ENCODE measurements around the gene LPP.

DNA sequence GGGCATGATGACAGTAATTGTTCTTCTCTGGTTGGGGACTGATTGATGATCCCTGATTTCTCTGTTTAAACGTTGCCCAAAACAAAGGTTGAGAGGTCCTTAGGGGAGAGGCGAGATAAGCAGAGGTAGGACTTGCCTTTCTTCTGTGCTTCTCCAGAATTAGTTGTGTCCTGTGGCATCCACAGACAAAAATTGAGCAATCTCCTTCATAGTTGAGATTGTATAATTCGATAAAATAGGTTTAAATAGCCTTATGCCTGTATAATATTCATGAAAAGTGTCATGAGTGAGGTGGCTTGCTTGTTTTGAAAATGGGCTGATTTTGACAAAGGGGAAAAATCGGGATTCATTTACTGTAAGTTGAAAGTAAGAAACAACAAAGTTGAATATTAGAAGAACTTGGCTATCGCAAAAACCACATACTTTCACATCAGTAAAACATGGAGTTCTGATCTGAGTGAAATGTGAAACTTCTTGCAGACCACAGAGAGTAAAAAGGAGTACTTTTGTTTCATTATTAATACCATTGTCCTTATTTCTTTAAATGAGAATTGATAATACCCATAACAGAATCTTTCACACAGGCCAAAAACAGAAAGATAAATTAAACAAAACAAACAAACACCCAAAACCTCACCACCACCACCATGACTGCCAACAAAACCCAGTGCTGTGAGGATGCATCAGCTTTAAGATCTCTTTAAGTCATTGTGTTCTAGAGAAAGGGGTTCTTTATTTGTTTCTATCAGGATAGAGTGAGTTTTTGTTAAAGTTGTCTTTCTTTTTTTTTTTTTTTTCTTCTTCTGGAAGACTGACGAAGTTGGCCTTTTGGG is 155.7 kb downstream of the LPP start:
- TF ChIP-seq, protein P1, sequence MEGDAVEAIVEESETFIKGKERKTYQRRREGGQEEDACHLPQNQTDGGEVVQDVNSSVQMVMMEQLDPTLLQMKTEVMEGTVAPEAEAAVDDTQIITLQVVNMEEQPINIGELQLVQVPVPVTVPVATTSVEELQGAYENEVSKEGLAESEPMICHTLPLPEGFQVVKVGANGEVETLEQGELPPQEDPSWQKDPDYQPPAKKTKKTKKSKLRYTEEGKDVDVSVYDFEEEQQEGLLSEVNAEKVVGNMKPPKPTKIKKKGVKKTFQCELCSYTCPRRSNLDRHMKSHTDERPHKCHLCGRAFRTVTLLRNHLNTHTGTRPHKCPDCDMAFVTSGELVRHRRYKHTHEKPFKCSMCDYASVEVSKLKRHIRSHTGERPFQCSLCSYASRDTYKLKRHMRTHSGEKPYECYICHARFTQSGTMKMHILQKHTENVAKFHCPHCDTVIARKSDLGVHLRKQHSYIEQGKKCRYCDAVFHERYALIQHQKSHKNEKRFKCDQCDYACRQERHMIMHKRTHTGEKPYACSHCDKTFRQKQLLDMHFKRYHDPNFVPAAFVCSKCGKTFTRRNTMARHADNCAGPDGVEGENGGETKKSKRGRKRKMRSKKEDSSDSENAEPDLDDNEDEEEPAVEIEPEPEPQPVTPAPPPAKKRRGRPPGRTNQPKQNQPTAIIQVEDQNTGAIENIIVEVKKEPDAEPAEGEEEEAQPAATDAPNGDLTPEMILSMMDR (IDR thresholded peaks at IDR 0.05; ENCODE audit: borderline replicate concordance, extremely low read depth, low read length, poor library complexity, severe bottlenecking): no peak
- TF ChIP-seq EZH2 (IDR thresholded peaks at IDR 0.05; ENCODE audit: borderline replicate concordance, low read depth, low read length, severe bottlenecking): no peak

Measured in DND-41 (cell line).